GM12878 (cell line): ENCODE results near the gene DRAXIN. TPM values are rescaled to one million over a fixed set of nuclear protein-coding genes. Genes with fewer than 3 reads are reported as not detected.

Experiments used
- ATAC-seq: fragments of 200-7000 bp; cut with Tn5 transposase; 3 replicates; pipeline ENCODE4 v1.9.1; 2020; ENCODE audit warnings: mild to moderate bottlenecking, moderate library complexity
- BruUV-seq: library from RNA; stranded (reverse); fragments of 400-500 nt; replicated peaks from 2 replicates; lab custom pipeline; 2021; lab: Mats Ljungman, UMichigan
- CTCF ChIA-PET: fragments of 300-600 bp; sonication (Branson Sonifier 250); formaldehyde crosslinking; extraction: SDS; loops from one replicate; lab custom pipeline; 2021; ENCODE audit warnings: inconsistent platforms; lab: Yijun Ruan, JAX
- POLR2A ChIA-PET: fragments of 350-600 bp; formaldehyde crosslinking; extraction: SDS; loops from one replicate; lab custom pipeline; 2021; ENCODE audit warnings: inconsistent platforms; lab: Charles Lee
- RAD21 ChIA-PET: fragments of 300-600 bp; sonication (Branson Sonifier 250); formaldehyde crosslinking; loops from one replicate; lab custom pipeline; 2023; ENCODE audit warnings: antibody characterized with exemption; ENCODE audit not compliant: unreplicated experiment; lab: Charles Lee
- SMC1A ChIA-PET: fragments of 300-600 bp; sonication (Branson Sonifier 250); formaldehyde crosslinking; loops from one replicate; lab custom pipeline; 2023; ENCODE audit not compliant: unreplicated experiment, uncharacterized antibody; lab: Charles Lee
- DNase-seq: peaks from one replicate; pipeline ENCODE4 v3.0.0-alpha.2; 2011; ENCODE audit warnings: low read depth, low spot score
- FAIRE-seq: peaks from 3 replicates; lab custom pipeline; 2011; peaks lifted over from hg19 to GRCh38; lab: Jason Lieb, UNC
- H2AFZ ChIP-seq: 2 replicates; pipeline ENCODE4 v1.6.0; 2011; ENCODE audit warnings: low read depth, low read length, control low read depth; ENCODE audit not compliant: control insufficient read depth
- H3K27ac ChIP-seq: 2 replicates; pipeline ENCODE4 v1.5.1; 2011; ENCODE audit warnings: control low read depth; ENCODE audit not compliant: control insufficient read depth, insufficient read depth
- H3K27me3 ChIP-seq, 2 experiments: replicated peaks in 1 of 2; 2 replicates each; pipeline versions ENCODE4 v1.6.0 to v1.6.1; 2011; ENCODE audit warnings: low read length in 1 of 2; ENCODE audit not compliant: control insufficient read depth in 2 of 2, insufficient read depth in 2 of 2
- H3K36me3 ChIP-seq, 2 experiments: 2 replicates each; pipeline ENCODE4 v1.5.1; 2011; ENCODE audit warnings: low read length in 1 of 2; ENCODE audit not compliant: control insufficient read depth in 2 of 2, insufficient read depth in 2 of 2
- H3K4me1 ChIP-seq: 2 replicates; pipeline ENCODE4 v1.6.1; 2011; ENCODE audit warnings: mild to moderate bottlenecking, low read length, moderate library complexity, mixed read lengths; ENCODE audit not compliant: control insufficient read depth, insufficient read depth
- H3K4me2 ChIP-seq: 2 replicates; pipeline ENCODE4 v1.6.0; 2011; ENCODE audit warnings: control low read depth; ENCODE audit not compliant: control insufficient read depth, insufficient read depth
- H3K4me3 ChIP-seq: fragments of 200-600 bp; sonication (generic); 2 replicates; pipeline ENCODE4 v1.5.1; 2016
- H3K79me2 ChIP-seq: 2 replicates; pipeline ENCODE4 v1.6.0; 2011; ENCODE audit warnings: low read length; ENCODE audit not compliant: control insufficient read depth, insufficient read depth
- H3K9ac ChIP-seq: 2 replicates; pipeline ENCODE4 v1.8.0; 2011; ENCODE audit warnings: low read length, control low read depth, mixed read lengths; ENCODE audit not compliant: control insufficient read depth, insufficient read depth
- H3K9me3 ChIP-seq: replicated peaks from 3 replicates; pipeline ENCODE4 v1.5.1; 2011; ENCODE audit warnings: mild to moderate bottlenecking, low read length; ENCODE audit not compliant: control insufficient read depth, insufficient read depth
- H4K20me1 ChIP-seq: 2 replicates; pipeline ENCODE4 v1.6.0; 2011; ENCODE audit not compliant: control insufficient read depth, insufficient read depth
- ATF3 ChIP-seq: IDR thresholded peaks from 2 replicates; pipeline ENCODE4 v1.6.1; 2011; ENCODE audit warnings: low read depth, mild to moderate bottlenecking, low read length, moderate library complexity, borderline replicate concordance; ENCODE audit errors: extremely low read depth
- EED ChIP-seq: sonication (generic); IDR thresholded peaks from 2 replicates; pipeline ENCODE4 v1.6.1; 2016; ENCODE audit warnings: antibody characterized with exemption, low read depth
- IKZF2 ChIP-seq, 2 experiments: fragments of 450-650 bp; IDR thresholded peaks; 2 replicates each; pipeline ENCODE4 v1.6.1; 2017; ENCODE audit warnings: mild to moderate bottlenecking in 2 of 2, moderate library complexity in 2 of 2
- IRF4 ChIP-seq: IDR thresholded peaks from 2 replicates; pipeline ENCODE4 v1.6.1; 2011; ENCODE audit warnings: low read depth, low read length
- NBN ChIP-seq: fragments of 450-650 bp; IDR thresholded peaks from 2 replicates; pipeline ENCODE4 v1.6.1; 2016
- SKIL ChIP-seq: fragments of 450-650 bp; IDR thresholded peaks from 2 replicates; pipeline ENCODE4 v1.6.1; 2017; ENCODE audit warnings: mild to moderate bottlenecking, low read depth, inconsistent platforms; ENCODE audit not compliant: poor library complexity, severe bottlenecking
- SMAD1 ChIP-seq: fragments of 450-650 bp; IDR thresholded peaks from 2 replicates; pipeline ENCODE4 v1.6.1; 2018; ENCODE audit warnings: mild to moderate bottlenecking, low read depth; ENCODE audit not compliant: partially characterized antibody
- YBX1 ChIP-seq: fragments of 450-650 bp; IDR thresholded peaks from 2 replicates; pipeline ENCODE4 v1.6.1; 2016; ENCODE audit warnings: antibody characterized with exemption
- WGBS: methylation state at CpG from one replicate; pipeline ENCODE4 v1.1.6; 2016; ENCODE audit warnings: low lambda C conversion rate; ENCODE audit not compliant: insufficient replicate concordance, insufficient coverage; ENCODE audit errors: missing lambda C conversion rate; 5-methylcytosine and 5-hydroxymethylcytosine counted together
- in situ Hi-C: fragments of 300-500 bp; cut with MboI; formaldehyde crosslinking; loops from 9 replicates; pipeline ENCODE4 v1.14.3; 2018; ENCODE audit warnings: mixed read lengths
- intact Hi-C: fragments of 100-400 bp; cut with micrococcal nuclease; formaldehyde crosslinking; loops from one replicate; pipeline ENCODE4 v1.14.2; 2022; ENCODE audit not compliant: unreplicated experiment
- polyA plus RNA-seq, 11 experiments: library from polyadenylated mRNA; depleted of rRNA in 4 of 11; unstranded in 6 of 11; stranded (reverse) in 5 of 11; fragments of >200 nt; fragmentation: Nextera tagmentation in 4 of 11; fragmentation: Illumina TruSeq in 1 of 11; extraction: Ambion mirVana in 4 of 11; extraction: Trizol in 1 of 11; gene quantifications; 1 replicate in 1 of 11; 2 replicates in 10 of 11; pipeline versions ENCODE4 v1.2.1 to v1.2.3, GENCODE V29; 2011 to 2016; ENCODE audit warnings: inconsistent platforms in 2 of 11, missing spikeins in 2 of 11, low read depth in 1 of 11
- total RNA-seq, 4 experiments: library from RNA; depleted of rRNA in 3 of 4; stranded (reverse); fragments of >200 nt in 3 of 4; fragmentation: Illumina TruSeq in 1 of 4; extraction: Trizol in 1 of 4; gene quantifications; 2 replicates each; pipeline versions ENCODE4 v1.2.1 to v1.2.3, GENCODE V29; 2013 to 2021

The DRAXIN gene
- total and polyA plus RNA-seq, 10 of the 15 experiments (the other 5 are each of a cell fraction or from before 2014, with no cell fraction given): 0.01 to 0.05 (median 0.03) TPM; not detected in 3

GRCh38 chr1:11765661-11766428, 74.3 kb downstream of the DRAXIN start (continued):
- TF ChIP-seq NBN: no peak
- no peak for TF ChIP-seq YBX1
- no peak for TF ChIP-seq IRF4

- ChIA-PET RAD21 (no interaction called here), POLR2A (no interaction called here), SMC1A (no interaction called here), CTCF (no interaction called here)
- Histone ChIP-seq H3K9ac (no peak overlapping the region), H3K4me3 (no peak overlapping the region), H3K27ac (no peak overlapping the region), H3K79me2 (no peaks in the 10 kb centered on the region), H3K36me3 (no peaks in the 10 kb centered on the region), H3K9me3 (no peaks in the 10 kb centered on the region), H3K4me2 (no peak overlapping the region), H4K20me1 (no peaks in the 10 kb centered on the region), H3K27me3 (no peaks in the 10 kb centered on the region; a peak in 1 of 4 replicates), H3K4me1 (no peaks in the 10 kb centered on the region), H2AFZ (no peak overlapping the region)
- no peak for TF ChIP-seq SKIL
- TF ChIP-seq ATF3: no peak
- TF ChIP-seq IKZF2 (IDR thresholded peaks at IDR 0.05): no peak
- no peak for TF ChIP-seq IRF4
- TF ChIP-seq EED: no peak
- no peak for TF ChIP-seq SMAD1
- no peak for FAIRE-seq
- in situ Hi-C loops (no loop called here), intact Hi-C loops (no loop called here)
- WGBS: 55% methylated on average over 14 of the region's 14 CpGs
- DNase-seq: no peak
- BruUV-seq: no TSS peak
- ATAC-seq: no peak
Measured at GRCh38 chr1:11766429-11766776, 74.9 kb downstream of the DRAXIN start.
